Panc1 (cell line): ENCODE data around the gene C10orf105.

Experiments
- CTCF ChIP-seq: fragments of 450-650 bp; IDR thresholded peaks from 2 replicates; pipeline ENCODE4 v1.5.1; 2017; ENCODE audit warnings: mild to moderate bottlenecking
- POLR2AphosphoS5 ChIP-seq: IDR thresholded peaks from 2 replicates; pipeline ENCODE4 v1.6.1; 2012; ENCODE audit warnings: mild to moderate bottlenecking, low read depth, low read length, moderate library complexity
- REST ChIP-seq, 2 experiments: IDR thresholded peaks; 2 replicates each; pipeline ENCODE4 v1.6.1; 2011 to 2012; ENCODE audit warnings: low read depth in 2 of 2, control low read depth in 1 of 2, low read length in 1 of 2, mild to moderate bottlenecking in 1 of 2, moderate library complexity in 1 of 2; ENCODE audit not compliant: insufficient read depth in 1 of 2

GRCh38 chr10:71720288-71720687 is 710 bp upstream of the C10orf105 start:
- TF ChIP-seq CTCF, result no peak
- no peak for TF ChIP-seq POLR2AphosphoS5
- no peak for TF ChIP-seq REST (IDR thresholded peaks at IDR 0.05; ENCODE audit: insufficient read depth in 1 of 2, low read depth in 2 of 2, low read length in 1 of 2)
